NCI-H128 (cell line): Measurements from ENCODE around the gene SLC25A30.

Experiments used
- DNase-seq: peaks from one replicate; lab custom pipeline; 2025; ENCODE audit not compliant: unreplicated experiment; lab: John Stamatoyannopoulos, UW

SLC25A30 gene, protein sequence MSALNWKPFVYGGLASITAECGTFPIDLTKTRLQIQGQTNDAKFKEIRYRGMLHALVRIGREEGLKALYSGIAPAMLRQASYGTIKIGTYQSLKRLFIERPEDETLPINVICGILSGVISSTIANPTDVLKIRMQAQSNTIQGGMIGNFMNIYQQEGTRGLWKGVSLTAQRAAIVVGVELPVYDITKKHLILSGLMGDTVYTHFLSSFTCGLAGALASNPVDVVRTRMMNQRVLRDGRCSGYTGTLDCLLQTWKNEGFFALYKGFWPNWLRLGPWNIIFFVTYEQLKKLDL

DNA sequence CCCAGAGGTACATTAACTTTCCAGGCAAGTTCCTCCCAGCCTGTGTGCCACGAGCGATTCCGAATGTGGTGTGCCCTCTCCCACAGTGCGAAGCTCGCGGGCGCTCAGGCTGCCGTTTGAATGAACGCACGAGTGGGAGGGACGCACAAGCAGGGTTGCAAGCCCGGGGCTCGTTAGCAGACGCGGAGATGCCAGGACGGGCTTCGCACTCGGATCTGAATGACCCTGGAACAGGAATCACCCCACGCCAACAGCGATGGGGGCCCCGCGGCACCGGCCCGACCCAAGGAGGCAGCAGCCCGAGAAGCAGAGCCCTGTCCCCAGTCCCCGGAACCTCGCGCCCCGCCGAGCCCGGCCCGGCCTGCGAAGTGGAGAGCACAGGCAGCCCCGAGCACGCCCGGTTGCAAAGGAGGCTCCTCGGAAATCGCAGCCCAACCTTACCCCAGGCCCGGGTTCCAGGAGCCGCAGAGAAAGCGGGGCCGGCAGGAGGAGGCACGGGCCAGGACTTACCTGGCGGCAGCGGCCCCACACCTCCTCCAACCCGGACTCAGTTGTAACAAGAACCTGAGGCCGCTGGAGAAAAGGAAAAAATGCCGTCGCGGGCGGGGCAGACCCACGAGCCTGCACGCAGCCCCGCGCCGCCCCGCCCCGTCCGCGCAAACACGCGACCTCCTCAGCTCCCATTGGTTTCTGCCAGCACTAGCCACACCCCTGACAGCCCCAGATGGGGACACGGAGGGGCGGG lies at the start of gene SLC25A30:
Gene SLC25A30, minus strand, starts transcription at position 584 of the 745 bp plus-strand sequence. CDS start 6,948 bp downstream, outside the sequence.
- peak; percentile 86 for DNase-seq

DNA sequence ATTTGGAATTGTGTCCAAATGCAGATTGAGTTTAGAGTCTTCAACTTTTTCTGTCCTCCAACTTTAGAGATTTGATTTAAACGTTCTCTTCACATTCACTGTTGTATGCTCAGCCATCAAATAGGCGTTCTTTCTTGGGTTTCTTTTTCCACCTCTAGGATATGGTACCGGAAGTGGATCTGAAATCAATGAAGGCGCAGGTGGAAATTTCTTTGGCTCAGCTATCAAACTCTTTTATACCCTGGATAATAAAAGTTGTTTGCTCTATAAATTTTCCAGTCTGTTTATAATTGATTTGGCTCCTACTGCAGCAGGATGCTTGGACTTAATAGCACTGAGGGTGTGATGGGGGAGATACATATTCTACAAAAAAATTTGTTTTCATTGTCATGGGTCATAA lies 48.2 kb upstream of the SLC25A30 start:
- DNase-seq, result no peak

- peak; percentile 80 for DNase-seq
Measured at GRCh38 chr13:45464687-45465453, 46.7 kb upstream of the SLC25A30 start, which contains the start of gene COG3. Gene COG3, plus strand, starts transcription at chr13:45464939. Its CDS starts 98 bp downstream, at chr13:45465037.

DNA sequence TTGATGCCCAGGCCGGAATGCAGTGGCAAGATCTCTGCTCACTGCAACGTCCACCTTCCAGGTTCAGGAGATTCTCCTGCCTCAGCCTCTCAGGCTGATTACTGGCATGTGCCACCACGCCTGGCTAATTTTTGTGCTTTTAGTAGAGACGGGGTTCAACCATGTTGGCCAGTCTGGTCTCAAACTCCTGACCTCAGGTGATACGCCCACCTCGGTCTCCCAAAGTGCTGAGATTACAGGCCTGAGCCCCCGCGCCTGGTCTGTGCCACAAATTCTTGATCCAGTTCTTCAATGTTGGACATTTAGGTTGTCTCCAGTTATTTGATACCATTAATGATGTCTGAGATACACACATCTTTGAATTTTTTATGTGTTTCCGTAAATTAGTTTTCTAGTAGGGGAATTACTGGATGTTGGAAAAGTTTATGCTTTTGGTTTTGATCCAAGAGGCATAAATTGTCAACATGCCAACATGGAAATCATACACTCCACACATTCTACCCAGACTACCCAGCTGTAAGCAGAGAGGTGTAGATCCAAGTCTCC lies 46.0 kb upstream of the SLC25A30 start:
- no peak for DNase-seq

GRCh38 chr13:45456196-45456972 lies 38.2 kb upstream of the SLC25A30 start:
- DNase-seq, result no peak

DNA sequence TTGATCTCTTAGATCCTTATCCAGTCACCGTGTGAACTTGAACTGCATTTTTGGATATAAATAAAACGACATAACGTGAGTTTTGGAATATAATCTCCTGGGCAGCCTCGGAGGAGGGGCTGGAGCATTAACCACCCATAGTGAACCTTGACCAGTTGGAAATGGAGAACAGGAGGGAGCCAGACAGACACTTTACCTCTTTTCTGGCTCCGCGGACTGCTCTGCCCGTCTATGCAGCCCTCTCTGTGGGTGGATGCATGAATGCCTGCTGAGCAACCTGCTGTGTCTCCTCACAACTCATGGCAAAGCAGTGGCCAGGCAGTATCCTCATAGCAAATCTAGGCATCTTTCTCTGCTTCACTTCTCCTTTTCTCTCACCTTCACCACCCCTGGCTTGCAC lies 36.0 kb upstream of the SLC25A30 start:
- DNase-seq, result no peak

- no peak for DNase-seq
Measured at GRCh38 chr13:45451282-45451681, 33.1 kb upstream of the SLC25A30 start.

GRCh38 chr13:45448965-45449559 lies 30.9 kb upstream of the SLC25A30 start:
- DNase-seq, result no peak

DNA sequence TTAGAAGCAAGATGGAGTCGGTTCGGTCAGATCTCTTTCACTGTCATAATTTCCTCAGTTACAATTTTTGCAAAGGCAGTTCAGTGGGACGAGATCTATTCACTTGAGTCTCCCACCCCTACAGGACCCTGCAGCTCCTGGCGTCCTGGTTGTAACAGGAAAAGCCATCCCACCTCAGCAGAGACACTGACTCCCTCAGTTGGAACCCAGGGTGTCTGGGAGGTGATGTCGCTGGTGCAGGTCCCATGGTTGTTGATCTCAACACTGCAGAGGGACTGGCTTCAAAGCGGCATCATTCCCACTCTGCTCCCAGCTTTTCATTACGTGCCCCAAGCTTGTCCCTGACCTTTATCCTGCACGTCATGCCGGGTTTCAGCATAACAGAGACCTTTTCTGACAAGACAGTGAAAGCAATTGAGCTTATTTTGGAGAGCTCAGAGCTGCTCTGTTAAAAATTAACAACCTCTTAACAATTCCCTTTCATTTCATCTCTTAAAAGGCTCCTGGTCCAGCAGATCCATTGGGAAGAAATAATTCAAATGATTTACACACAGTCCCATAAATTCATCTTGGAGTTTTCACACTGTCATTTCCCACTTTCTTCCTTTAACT lies 29.0 kb upstream of the SLC25A30 start:
- DNase-seq, result no peak

DNA sequence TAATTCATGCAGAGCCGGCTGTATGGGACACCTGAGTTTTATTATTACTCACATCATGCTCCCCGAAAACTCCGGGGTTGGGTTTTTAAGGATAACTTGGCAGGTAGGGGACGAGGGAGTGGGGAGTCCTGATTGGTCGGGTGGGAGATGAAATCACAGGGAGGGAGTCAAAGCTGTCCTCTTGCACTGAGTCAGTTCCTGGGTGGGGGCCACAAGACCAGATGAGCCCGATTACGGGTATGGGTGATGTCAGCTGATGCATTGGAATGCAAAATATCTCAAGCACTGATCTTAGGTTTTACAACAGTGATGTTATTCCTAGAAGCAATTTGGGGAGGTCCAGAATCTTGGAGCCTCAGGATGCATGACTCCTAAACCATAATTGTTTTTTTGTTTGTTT lies 28.0 kb upstream of the SLC25A30 start:
- no peak for DNase-seq

DNA sequence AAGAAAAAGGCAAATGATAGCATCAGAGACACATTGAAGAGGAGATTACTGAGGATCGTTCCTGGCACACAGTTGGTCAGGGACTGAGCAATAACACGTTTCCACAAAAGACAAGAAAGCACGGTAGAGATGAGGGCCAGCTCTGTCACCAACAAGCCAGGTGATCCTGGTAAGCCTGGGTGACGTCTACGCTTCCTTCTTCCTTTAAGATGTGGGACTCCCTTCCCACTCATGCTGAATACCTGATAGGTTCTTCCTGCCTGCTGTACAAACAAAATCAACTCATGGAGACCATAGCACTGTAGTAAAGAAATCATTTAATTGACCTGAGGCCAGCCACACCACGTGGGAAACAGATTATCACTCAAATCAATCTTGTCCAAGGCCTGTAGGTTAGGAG lies 26.9 kb upstream of the SLC25A30 start:
- DNase-seq, result no peak

- no peak for DNase-seq
Measured at GRCh38 chr13:45441633-45442032, 23.5 kb upstream of the SLC25A30 start.

GRCh38 chr13:45439781-45440462 lies 21.7 kb upstream of the SLC25A30 start:
- DNase-seq, result no peak

DNA sequence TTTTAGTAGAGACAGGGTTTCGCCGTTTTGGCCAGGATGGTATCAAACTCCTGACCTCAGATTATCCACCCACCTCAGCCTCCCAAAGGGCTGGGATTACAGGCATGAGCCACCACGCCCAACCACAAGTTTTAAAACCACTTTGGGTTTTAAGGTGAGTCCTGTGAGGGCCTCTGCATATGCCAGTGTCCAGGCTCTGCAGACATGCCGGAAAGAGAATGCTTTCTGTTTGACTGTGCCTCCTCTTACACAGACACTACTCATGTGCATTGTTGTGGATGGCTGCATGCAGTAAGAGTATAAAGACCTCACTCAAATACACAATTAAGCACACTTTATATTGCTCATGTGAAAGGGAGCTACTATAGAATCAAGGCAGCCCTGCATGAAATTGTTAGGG lies 20.8 kb upstream of the SLC25A30 start:
- DNase-seq, result no peak

GRCh38 chr13:45437947-45438346 lies 19.8 kb upstream of the SLC25A30 start:
- DNase-seq, result no peak

DNA sequence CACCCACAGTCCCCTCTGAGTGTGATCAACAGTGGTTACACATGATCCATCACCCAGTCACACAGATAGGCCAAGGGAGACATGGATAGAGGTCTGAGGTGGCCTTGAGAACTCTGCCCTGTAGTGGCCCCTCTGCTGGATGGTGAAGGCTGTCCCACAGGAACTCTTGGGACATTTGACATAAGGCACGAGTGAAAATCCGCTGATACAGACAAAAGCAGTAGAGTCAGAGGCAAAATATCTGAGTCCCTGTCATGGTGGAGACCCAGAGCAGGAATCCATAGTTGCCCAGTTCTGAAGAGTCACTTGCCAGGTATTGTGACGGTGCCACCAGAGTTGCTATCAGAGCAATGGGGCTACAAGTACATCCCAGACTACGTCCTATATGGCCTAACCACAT lies 18.8 kb upstream of the SLC25A30 start:
- DNase-seq, result no peak

DNA sequence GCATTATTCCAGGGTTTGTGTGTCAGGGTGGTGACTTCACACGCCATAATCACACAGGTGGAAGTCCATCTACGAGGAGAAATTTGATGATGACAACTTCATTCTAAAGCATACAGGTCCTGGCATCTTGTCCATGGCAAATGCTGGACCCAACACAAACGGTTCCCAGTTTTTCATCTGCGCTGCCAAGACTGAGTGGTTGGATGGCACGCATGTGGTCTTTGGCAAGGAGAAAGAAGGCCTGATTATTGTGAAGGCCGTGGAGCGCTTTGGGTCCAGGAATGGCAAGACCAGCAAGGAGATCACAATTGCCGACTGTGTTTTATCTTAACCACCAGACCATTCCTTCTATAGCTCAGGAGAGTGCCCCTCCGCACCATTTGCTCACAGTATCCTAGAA lies 18.2 kb upstream of the SLC25A30 start:
- no peak for DNase-seq

DNA sequence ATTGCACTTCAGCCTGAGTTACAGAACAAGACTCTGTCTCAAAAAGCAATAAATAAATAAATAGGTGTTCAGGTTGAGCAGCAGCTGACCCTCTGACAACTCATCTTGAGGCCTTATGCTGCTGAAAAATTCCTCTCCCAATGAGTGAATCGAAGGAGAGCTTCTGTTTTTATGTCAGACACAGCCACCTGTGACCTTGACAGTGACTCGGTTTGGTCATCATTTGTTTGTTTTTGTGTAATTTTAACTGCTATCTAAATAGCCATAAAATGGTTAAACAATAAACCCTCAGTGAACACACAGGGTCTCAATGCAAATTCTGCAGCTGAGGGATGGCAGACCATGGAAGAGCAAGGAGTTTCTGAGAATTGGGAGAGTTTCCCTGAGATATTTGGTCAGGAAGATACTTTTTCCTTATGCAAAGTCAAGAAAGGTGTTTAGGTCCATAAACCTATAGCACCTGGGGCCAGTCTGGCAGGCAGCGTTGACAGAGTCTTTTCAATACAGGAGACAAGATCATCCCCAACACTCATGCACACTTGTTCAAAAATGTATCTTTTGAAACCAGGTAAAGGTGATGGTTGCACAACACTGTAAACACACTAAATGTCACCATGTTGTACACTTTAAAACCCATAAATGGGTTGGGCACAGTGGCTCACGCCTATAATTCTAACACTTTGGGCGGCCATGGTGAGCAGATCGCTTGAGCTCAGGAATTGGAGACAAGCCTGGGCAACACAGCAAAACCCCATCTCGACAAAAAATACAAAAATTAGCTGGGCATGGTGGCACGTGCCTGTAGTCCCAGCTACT lies 16.6 kb upstream of the SLC25A30 start:
- no peak for DNase-seq
